HG03108 (cell line): Measurements from ENCODE around the gene MYH7.

ENCODE experiments used
- ATAC-seq: cut with Tn5 transposase; IDR thresholded peaks from one replicate; pipeline ENCODE4 v1.9.1; 2021; ENCODE audit warnings: moderate library complexity; ENCODE audit not compliant: unreplicated experiment

Gene MYH7

DNA sequence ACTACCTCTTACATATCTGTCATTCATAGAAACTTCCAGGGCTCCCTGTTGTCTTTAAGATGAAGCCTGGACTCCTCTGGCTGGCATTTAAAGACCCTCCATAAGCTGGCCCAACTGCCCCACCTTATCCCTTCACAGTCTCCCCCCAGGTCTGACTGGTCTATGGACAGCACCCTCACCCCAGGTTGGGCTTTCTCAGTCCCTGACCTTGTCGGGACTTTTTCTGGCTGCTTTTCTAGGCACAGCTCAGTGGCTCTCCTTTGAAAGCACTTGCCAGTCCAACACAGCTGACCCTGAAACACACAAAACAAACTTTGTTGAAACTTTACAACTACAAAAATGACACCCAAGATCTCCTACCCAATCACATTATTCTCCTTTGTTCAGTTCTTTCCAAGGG, 13.9 kb upstream of the MYH7 start:
- no peak for ATAC-seq

DNA sequence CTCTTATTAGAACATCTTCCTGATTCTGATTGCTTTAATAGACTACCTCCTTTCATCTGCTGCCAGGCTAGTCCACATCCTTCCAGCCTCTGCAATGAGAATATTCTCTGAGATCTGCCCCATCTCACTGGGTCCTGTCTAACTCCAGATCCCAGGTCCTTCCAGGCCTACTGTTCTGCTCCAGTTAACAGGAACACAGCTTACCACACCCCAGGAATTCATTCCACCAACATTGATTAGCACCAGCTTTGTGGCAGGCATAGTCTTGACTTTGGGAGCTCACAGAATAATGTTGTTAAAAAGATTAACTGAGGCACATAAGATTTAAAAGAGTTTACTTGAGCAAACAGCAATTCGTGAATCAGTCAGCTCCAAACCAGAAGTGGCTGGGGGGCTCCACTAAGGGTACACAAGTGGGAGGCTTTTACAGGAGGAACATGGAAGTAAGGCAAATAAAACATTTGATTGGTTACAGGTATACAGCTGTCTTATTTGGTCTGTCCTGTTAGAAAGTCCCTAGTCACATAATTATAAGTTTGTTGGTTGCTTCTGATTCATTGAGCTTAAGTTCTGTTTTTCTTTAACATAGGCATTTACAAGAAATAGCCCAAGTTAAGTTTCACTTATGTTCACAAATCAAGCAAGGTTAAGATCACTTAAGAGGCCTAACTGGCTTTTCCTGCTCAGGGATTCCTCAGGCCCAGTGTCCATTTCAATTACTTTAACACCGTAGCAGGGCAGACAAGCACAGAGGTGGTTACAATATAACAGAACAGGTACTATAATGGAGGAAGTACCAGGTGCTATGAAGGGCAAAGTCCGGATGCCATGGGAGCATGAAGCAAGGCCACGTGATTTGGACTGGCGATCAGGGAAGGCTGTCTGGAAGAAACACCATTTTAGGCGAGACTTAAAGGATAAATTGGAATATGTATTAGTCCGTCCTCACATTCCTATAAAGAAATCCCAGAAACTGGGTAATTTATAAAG, 12.2 kb upstream of the MYH7 start:
- ATAC-seq, result no peak

DNA sequence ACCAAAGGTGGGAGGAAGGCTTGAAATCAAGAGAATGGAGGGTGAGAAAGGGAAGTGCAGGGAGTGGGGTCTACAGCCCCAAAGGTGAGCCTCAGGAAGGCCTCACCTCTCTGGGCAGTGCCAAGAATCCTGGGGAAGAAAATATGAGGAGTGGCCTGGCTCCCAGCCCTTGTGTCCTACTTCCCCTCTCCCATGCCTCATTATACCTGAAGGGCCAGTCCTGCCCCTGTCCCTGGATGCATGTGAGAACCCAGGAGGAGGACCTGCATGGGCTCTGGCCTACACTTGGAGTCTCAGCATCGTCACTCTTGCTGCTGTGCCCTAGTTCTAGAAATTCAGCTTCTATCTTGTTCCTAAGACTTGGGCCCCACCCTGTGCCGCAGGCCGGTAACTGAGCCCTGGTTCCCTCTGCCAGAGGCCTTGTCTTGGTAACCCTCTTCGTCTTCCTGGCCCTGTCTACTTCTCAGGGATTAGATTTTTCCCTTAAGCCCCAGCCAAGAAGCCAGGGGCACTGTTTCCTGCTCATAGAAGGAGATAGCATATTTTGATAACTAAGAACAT, 10.9 kb upstream of the MYH7 start:
- ATAC-seq, result no peak

DNA sequence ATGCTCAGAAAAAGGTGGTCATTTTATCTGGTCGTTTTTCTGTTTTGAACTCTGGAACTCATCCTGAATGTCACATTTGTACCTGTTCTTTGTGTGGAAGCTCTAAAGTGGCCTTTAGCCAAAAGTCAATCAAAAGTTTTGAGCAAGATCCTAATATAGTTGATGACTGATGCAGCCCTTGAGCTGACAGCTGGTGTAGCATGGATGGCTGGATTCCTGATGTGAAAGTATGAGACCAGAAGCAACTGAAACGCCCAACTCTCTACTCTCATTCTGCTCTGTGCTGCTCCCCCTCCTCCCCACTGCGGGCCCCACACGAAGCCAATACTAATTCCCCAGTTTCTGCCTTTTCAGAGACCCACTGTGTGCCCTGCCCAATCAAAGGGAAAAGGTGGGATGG, 10.3 kb upstream of the MYH7 start:
- no peak for ATAC-seq

DNA sequence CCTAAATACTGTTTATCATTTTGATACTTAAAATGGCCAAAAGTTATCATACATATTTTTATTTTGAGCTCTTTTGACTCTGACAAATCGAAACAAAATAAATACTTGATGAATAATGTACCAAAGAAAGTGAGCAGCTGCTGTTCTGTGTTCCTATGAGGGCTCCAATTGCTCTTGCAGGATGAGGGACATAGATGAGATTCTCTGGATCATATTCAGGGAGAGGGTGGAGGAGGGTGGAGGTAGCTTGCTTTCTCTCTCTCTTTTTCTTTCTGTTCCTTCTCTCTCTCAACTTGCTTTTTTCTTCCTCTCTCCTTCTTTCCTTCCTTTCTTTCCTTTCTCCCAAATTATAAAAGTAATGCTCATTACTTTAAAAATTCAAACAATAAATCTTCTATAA, 8.9 kb upstream of the MYH7 start:
- no peak for ATAC-seq

DNA sequence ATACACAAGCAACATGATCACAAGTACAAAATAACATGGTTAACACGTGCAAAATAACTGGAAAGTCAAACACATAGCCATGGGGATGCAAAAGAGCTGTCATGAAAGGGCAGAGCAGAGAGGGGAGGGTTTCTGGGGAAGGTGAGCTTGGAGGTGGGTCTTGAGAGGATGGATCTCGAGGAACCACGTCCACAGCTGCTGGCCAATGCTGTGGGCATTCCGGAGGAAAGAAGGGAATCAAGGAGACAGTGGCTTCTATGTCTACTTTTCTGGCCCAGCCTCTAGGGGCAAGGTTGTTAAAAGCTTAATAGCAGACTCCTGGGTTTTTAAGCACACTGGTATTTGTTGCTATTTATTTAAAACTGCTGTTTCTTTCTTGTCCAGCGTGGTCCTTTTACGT, 8.4 kb upstream of the MYH7 start:
- ATAC-seq, result no peak

DNA sequence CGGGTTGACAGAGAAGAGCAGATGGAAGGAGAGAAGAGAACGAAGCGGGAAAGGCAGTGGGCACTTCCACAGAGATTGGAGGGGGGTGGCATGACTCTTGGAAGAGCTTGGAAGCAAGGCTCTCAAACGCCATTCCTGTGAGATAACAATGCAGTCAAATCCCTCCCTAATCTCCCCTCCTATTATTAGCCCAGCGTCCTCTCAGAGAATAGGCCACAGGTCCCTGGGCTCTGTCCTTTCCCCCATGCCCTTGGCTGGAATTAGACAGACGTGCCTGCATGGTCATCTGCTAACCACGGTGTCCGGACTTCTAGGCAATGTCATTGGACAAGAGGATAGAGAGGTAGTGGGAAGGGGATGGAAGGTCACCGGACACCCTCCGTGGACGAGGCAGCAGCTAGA, 8.0 kb upstream of the MYH7 start:
- ATAC-seq, result no peak

DNA sequence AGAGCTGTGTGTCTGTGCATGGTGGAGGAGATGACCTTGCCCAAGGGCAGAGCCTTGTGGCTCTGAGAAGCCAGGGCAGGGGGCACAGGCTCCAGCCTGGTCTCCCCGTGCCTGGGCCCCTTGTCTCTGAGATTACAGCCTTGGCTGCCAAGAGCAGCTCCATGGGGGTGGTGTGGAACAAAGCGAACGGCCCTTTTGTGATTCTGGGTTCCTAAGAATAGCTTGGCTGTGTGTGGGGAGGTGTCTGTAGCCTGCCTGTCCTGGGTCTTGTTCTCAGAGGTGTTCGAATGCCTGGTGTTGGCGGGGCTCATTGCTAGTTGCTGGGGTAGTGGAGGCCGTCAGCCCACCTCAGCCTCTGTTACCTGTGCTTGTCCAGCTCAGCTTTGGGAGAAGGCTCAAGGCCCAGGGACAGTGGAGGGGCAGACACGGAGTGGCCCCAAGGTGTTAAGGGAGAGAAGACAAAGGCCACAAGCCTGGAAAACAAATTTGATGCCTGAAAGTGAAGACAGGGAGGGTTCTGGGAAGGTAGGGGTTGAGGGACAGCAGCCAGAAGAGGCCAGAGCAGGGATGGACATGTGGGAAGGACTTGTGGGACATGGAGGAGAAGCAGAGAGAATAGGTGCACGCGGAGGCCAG, 7.4 kb upstream of the MYH7 start:
- no peak for ATAC-seq

DNA sequence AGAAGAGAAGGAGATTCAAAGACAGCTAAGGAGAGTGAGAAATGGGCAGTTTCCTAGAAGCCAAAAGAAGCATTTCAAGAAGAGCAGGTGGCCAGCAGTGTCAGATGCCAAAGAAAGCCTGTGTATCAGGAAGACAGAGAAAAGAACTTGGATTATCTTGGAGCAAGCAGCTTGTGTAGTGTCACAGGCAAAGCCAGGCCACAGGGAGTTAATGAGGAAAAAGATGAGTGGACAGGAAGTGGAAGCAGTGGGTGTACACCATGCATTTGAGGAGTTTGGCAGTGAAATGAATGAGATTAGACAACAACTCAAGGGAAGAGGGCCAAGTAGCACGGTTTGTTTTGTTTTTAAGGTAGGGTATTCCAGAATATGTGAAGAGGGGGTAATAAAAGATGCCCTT, 5.6 kb upstream of the MYH7 start:
- ATAC-seq, result no peak

DNA sequence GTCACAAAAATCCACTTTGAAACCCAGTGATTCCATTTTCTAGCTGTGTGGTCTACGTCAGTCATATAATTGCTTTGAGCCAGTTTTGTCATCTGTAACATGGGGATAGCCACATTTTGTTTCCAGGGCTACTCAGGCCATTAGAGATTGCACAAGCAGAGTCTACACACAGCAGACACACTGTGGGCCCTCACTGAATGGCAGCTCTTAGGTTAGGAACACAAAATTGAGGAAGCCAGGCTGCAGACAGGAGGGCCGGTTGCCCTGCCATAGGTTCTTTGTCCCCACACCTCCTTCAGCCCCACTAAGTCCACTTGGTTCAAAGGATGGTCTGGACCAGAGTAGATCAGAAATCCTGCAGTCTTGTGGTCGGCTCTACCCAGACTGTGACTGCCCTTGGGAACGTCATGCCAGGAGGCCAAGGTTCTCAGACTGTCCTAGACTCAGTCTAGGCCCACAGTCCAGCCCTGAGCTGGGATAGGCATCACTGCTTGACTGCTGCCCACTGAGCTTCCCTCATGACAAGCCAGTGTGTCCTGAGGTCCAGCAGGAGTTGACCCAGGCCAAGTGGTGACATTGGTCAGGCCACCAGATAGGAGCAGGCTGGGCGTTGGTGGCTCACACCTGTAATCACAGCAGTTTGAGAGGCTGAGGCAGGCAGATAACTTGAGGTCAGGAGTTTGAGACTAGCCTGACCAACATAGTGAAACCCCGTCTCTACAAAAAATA, 3.8 kb upstream of the MYH7 start:
- ATAC-seq, result no peak

DNA sequence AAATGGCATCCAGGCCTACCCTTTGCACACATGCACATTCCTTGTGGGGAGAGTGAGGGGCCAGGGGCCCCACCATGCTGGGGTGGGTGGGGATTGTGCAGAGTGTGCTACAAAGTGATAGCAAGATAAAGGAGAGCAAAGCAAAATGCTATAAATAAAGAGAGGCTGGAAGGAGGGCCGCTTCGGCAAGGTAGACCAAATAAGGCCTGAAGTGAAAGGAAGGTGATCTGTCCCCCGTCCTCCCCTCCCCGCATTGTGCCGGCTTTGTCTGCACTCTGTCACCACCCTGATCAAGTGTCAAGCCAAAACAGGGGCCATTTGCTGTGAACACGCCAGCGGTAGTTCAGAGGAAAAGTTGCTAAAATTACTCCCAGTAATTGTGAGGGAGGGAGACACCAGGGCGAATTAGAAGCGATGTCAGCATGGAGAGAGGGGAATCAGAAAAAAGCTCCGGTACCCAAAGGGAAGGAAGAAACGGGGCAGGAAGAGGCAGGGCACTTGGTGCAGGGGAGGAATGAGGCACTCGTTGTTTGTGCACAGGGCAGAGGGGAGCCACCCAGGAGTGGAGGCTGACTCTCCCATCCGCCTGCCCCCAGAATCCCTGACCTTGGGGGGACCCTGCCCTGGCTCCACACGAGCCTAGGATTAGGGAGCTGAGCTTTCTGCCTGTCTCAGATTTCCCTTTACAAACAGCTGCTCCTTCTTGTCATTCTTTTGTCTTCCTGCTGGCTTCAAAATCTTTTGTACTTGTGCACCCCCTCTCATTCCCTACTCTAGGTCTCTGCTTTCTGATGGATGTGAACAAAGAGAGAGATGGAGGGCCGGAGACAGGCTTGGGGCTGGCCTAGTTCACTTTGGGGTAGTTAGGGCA, 2.9 kb upstream of the MYH7 start:
- ATAC-seq, result no peak

DNA sequence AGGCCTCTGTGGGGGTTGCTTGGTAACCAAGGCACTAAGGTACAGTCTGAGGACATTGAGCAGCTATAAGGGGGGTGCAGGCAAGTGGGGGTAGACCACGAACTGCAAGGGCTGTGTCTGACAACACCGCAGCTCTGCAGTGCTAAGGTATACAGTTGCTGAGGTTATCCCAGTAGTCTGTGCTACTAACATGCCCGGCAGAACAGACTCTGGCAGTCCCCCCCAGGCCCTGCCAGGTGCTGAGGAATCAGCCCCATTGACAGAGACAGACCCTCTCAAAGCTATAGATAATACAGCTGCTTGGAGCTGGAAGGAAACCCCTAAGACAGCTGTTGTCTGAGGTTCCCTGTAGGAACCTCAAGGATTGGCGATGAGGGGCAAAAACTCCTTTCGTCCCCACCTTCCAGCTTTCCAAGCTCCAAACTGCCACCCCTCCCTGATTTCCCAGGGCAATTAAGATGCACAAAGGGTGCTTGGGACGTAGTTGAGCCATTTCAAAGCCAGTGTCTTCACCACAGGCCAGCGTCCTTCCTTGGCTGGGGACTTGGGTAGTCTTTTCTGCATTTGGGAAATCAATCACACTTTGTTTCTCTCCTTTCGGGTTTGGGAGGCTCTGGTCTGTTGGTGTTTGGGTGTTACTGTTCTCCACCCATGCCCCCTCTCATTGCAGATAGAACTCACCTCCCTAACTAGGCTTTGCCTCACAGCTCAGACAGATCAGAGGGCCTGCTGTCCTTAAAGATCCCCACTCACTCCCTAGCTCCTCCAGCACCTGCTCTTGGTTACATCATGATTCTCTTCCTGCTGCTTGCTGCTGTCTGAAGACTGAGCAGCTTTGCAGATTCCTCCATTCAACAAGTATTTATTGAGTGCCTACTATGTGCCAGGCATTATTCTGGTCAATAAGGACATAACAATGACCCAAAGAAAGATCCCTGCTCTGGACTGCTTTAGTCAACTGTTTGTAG, 2.0 kb upstream of the MYH7 start:
- no peak for ATAC-seq

DNA sequence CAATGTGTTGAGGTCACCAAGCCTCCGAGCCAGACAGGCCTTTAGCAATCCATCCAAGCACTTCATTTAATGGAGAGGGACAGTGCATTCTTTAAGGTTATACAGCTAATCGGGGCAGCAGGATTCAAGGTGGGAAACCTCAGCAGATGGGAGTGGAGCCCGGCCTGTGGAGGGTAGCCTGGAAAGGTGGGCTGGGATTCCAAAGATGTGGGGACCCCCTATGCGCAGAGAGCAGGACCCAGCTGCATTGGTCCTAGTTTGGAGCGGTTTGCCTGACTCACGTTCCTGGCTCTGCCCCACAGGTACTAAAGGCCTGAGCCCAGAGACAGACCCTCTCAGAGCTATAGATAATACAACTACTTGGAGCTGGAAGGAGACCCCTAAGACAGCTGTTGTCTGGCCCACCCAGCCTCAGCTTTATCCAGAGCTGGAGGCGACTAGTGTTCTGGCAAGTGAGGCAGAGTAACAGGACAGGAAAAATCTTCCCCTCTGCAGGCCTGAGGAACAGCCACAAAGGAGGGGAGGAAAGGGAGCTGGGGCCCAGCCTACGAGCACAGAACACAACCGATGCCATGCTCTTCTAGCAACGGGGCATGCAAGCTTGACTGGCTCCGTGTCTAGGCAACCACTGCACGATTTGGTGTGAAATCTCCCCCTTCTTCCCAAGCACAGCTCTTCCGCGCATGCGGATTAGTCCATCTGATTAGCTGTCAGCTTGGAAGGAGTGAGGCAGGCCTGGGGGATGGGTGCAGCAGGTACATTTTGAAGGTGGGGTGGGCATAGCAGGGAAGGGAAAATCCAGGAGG, 1.1 kb upstream of the MYH7 start:
- no peak for ATAC-seq

DNA sequence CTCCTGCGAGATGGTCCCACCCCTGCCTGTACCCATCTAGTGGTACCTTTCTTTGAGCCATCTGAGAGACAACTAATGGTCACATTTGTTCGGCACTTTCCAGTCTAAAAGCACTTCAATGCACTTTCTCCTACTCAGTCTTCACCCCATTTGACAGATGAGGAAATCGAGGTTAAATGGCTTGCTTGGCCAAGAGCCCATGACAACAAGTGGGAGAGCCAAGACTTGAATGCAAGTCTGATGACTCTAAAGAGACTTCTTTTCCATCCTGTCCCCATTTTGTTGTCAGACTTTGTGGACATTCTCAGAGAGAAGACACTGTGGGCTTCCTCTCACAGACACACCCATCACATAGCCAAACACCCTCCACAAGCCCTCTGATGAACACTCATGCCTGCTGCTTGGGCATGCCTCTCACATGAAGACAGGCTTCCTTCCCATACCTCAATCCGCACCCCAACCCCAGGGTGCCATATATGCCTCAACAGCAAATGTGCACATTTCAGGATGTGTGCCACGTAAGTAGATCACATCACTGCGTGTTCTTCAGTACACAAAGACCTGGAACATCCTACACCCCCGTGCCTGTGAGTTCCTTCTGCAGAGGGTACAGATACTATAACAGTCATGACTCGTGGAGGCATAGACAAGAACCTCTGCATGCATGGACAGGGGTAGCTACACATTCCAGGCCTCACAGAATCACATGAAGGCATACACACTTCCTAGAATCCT, 805 bp downstream of the MYH7 start:
- no peak for ATAC-seq

DNA sequence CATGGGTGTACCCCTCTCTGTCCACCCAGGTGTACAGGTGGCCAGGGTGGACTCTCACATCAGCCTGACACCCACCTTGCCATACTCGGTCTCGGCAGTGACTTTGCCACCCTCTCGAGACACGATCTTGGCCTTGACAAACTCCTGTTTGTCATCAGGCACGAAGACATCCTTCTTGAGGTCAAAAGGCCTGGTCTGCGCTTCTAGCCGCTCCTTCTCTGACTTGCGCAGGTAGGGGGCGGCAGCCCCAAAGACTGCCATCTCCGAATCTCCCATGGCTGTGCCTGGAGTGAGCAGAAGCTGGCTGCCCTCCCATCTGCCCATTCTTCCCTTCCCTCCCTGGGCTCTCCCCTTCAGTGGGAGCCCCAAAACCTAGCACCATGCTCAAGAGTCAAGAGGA, 2.0 kb downstream of the MYH7 start:
- no peak for ATAC-seq

DNA sequence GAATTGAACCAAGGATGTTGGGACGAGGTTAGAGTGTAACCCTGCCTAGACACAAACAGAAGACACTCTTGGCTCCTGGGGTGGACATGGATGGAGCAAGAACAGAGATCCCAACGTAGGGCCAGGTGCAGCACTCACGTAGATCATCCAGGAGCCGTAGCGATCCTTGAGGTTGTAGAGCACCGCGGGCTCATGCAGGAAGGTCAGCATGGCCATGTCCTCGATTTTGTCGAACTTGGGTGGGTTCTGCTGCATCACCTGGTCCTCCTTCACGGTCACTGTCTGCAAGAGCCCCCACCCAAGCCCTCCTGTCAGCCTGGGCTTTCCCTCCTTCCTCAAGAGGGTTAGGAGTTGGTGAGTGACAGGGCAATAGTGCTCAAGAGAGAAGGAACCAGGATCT, 2.5 kb downstream of the MYH7 start:
- ATAC-seq, result no peak

DNA sequence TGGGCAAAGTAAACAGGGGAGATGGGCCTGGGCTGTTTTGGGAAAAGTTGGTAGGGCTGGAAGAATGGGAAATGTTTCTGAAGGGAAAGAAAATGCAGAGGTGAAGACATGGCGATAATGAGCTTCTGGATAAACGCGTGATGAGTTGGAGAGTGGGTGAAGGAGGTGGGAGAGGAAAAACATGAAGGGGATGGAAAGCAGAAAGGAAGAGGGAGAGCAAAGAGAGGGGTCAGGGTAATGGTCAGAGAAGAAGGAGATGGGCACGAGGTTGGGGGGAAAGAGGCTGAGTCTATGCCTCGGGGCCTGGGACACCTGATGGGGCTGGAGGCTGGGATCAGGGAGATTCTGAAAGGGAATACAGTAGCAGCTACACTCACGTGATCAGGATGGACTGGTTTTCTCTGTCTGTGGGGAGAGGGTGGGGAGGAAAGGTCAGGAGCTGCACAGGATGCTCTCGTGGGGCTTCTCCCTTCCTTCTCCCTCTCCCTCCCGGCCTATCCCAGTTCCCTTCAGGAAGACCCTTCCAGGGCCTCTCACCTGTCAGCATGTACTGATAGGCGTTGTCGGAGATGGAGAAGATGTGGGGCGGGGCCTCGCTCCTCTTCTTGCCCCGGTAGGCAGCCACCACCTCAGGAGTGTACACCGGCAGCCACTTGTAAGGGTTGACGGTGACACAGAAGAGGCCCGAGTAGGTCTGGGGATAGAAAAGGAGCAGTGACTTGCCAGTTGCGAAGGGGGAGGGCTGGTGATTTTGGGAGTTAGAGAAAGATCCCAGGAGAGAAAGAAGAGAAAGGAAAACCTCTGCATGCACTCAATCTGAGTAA, 3.1 kb downstream of the MYH7 start:
- no peak for ATAC-seq
